LoVo (cell line): ENCODE measurements around the gene TH.

ENCODE experiments used
- DNase-seq: peaks from one replicate; pipeline ENCODE4 v3.0.0-alpha.2; 2016; ENCODE audit warnings: low spot score

The TH gene

GRCh38 chr11:2208691-2209369 is 37.2 kb upstream of the TH start:
- no peak for DNase-seq

- no peak for DNase-seq
Measured at GRCh38 chr11:2207773-2208621, 36.4 kb upstream of the TH start.

GRCh38 chr11:2207212-2207611 is 35.6 kb upstream of the TH start:
- DNase-seq, result no peak

GRCh38 chr11:2205981-2206690 is 34.5 kb upstream of the TH start:
- DNase-seq, result no peak

GRCh38 chr11:2205214-2205720 is 33.7 kb upstream of the TH start:
- no peak for DNase-seq

GRCh38 chr11:2204361-2205213 is 33.0 kb upstream of the TH start:
- DNase-seq, result no peak

GRCh38 chr11:2203440-2204259 is 32.0 kb upstream of the TH start:
- DNase-seq, result no peak

- peak; percentile 28 for DNase-seq
Measured at GRCh38 chr11:2202900-2203439, 31.4 kb upstream of the TH start.

GRCh38 chr11:2202071-2202899 is 30.7 kb upstream of the TH start:
- peak; percentile 11 for DNase-seq

GRCh38 chr11:2201542-2201941 is 29.9 kb upstream of the TH start:
- no peak for DNase-seq

- DNase-seq, result no peak
Measured at GRCh38 chr11:2200957-2201519, 29.4 kb upstream of the TH start.

GRCh38 chr11:2200536-2200935 is 28.9 kb upstream of the TH start:
- DNase-seq, result no peak

GRCh38 chr11:2199466-2200341 is 28.1 kb upstream of the TH start:
- no peak for DNase-seq

- no peak for DNase-seq
Measured at GRCh38 chr11:2198621-2199365, 27.2 kb upstream of the TH start.

- DNase-seq, result no peak
Measured at GRCh38 chr11:2197771-2198520, 26.3 kb upstream of the TH start.

GRCh38 chr11:2196970-2197770 is 25.6 kb upstream of the TH start:
- DNase-seq, result peak; percentile 61
